ENCODE results near the gene DIP2C. TPM values are rescaled to one million over a fixed set of nuclear protein-coding genes. Genes with fewer than 3 reads are reported as not detected.
"Not testable (repeated sequence)": the region's sequence is repeated elsewhere in the genome, so short reads cannot be mapped to it uniquely, and the experiment has no call there.

Gene DIP2C
- total RNA-seq, 2 donors from 2014 or later = 21.6 to 30.5 TPM

- intact Hi-C loops (cut with DNase I) = no loop called here
- peak; percentile 70 to 92 for ATAC-seq
- DNase-seq = no peak
Measured at GRCh38 chr10:338171-339037, 351.1 kb downstream of the DIP2C start.

DNA sequence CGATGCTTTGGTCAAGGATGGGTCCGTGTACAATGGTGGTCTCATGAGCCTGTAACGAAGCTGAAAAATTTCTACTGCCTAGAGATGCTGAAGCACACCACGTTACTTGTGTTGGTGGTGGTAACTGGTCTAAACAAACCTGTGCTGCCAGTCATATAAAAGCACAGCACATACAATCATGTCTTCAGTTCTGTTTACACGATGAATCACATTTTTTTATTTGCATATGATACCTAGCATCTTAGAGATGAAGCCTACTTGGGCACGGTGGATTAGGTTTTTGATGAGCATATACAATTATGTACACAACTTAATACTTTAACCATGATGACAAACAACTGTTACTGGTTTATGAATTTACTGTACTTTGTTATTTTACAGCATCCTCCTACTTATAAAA, 353.2 kb downstream of the DIP2C start:
- DNase-seq = no peak
- no peak for ATAC-seq
- intact Hi-C loops (cut with DNase I) = no loop called here

DNA sequence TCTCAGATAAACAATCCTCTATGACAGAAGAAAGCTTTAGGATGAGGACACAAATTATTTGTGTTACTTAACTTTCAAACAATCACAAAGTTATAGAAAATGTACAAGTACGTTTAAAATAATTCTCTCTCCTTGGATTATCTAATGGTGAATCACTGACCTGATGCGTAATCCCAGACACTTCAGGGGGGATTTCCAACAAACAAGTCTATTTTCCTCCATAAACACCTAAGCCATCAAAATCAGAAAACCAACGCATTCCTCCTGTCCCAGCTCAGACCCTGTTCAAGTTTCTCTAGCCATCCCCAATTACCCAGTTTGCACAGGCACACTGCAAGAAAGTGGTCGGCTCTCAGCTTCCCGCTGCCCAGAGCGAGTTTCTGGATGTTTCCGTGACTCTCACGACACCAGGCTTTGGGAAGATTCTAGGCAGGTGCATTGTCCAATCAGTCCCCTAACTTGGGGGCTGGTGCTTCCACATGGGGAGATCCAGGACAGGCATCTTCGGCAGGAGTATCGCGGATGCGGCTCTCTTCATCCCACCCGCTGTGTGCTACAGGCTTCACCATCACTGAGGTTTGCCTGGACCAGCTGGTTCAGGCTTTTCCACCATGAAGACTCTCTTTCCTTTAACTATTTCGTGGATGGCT, 354.2 kb downstream of the DIP2C start:
- no peak for ATAC-seq
- DNase-seq = no peak
- intact Hi-C loops (cut with DNase I) = no loop called here

DNA sequence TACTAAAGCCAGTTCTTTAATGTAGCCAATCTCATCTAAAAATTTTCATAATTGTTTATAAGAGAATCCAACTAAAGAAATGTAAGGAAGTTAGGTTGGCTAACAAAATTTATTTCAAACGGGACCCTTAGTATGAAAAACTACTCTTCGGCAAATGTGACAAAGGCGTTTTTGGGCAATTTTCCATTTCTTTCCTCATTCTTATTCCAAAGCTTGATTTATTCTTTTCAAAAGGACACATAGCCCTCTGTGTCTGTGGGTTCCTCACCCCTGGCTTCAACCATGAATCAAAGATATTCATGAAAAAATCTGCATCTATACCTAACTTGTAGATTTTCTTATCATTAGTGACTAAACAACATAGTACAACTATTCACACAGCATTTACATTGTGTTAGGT, 358.3 kb downstream of the DIP2C start:
- no peak for DNase-seq
- ATAC-seq = no peak
- intact Hi-C loops (cut with DNase I) = no loop called here

DNA sequence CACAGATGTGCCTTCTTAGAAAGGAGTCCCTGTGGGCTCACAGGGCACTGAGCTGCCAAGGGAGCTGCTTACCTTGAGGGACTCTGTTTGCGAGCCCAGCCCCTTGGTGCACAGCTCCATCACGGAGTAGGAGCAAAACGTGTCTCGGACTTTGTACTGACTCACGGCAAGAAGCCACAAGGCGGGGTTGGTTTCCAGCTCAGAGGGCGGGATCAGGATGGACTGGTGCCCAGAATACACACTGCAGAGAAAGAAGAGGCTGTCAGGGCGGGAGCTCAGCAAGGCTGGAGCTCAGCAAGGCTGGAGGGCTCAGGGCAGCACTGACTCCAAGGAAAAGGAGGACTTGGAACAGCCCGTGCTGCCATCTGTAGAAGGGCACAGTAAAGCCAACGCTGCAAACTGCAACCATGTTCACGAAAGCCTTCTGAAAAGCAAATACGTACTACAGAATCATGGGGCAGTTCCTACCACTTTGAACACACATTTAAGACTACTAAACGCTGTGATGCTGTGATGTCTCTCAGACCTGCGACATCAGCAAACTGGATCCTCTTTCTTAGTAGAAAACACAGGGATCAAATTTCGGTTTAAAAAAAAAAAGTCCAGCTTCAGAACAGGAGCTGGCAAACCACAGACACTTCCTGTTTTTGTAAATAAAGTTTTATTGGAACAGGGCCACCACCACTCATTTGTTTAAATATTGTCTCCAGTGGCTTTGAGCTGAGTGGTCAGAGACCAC, 359.9 kb downstream of the DIP2C start:
- DNase-seq (peak; percentile 87), ATAC-seq (peak; percentile 94 to 97)
- intact Hi-C loops (cut with DNase I) = no loop called here

DNA sequence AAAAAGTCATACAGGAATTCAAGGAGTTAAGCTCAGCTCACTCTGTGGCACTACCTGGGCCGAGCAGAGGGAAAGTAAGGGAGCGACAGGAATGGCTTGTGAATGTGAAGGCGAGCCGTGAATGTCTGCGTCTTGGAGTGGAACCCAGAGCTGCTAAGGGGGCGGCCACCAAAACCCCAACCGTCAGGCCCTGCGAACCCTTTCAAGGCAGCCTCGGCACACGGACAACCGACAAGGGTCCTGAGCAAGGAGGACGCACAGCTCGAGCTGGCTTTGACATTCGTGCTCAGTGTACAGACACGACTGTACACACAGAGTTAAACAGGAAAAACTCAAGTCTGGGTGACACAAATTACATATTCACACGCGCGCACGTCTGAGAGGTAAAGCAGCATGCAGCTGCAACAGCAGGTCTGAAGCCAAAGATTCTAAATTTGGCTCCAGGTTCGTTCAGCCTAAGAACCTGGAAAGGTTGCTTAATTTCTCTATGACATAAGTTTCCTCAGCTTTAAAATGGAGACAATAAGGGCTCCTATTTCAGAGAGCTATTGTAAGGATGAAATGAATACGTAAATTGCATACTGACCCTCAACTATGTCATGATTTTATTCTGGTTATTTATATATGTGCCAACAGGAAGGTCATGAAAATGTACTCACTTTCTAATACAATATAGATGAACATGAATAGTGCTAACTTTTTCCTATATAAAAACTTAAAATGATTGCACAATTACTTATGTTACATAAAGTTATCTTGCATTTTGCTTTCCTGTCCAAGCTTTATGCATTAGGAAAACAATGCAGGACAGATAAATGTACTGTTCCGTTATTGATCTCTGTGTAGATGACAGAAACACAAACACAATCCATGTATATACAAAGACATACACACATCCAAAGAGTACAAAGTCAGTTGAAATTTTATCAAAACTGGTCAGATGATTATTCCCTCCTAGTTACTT, 361.3 kb downstream of the DIP2C start:
- DNase-seq = no peak
- intact Hi-C loops (cut with DNase I) = no loop called here

GRCh38 chr10:326894-327635, 362.4 kb downstream of the DIP2C start:
- intact Hi-C loops (cut with DNase I) = no loop called here
- DNase-seq = no peak

More for the DNA sequence above, 361.3 kb downstream of the DIP2C start:
- ATAC-seq = no peak

GRCh38 chr10:326350-326749, 363.1 kb downstream of the DIP2C start:
- intact Hi-C loops (cut with DNase I) = no loop called here
- DNase-seq = no peak
- ATAC-seq = no peak

More at GRCh38 chr10:326894-327635, 362.4 kb downstream of the DIP2C start:
- ATAC-seq = no peak

DNA sequence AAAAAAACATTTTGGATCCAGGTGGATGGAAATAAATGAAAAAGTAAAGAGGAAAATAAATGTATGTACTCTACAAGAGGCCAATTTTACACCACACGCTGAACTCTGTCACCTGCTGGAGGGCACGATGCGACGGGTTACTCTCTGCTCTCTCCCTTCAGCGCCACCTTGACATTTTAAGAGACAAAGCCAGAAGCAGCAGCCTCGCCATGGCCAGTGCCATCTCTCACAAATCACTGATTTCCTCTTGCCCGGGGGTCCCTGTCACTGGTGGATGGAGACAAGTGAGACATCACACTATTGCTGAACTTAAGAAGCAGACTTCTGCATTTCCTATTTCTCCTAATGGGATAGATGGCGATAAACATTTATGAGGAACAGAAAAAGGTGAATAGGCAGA, 364.2 kb downstream of the DIP2C start:
- no peak for ATAC-seq
- intact Hi-C loops (cut with DNase I) = no loop called here
- DNase-seq = no peak

GRCh38 chr10:324593-324992, 364.9 kb downstream of the DIP2C start:
- no peak for DNase-seq
- ATAC-seq = no peak
- intact Hi-C loops (cut with DNase I) = no loop called here

DNA sequence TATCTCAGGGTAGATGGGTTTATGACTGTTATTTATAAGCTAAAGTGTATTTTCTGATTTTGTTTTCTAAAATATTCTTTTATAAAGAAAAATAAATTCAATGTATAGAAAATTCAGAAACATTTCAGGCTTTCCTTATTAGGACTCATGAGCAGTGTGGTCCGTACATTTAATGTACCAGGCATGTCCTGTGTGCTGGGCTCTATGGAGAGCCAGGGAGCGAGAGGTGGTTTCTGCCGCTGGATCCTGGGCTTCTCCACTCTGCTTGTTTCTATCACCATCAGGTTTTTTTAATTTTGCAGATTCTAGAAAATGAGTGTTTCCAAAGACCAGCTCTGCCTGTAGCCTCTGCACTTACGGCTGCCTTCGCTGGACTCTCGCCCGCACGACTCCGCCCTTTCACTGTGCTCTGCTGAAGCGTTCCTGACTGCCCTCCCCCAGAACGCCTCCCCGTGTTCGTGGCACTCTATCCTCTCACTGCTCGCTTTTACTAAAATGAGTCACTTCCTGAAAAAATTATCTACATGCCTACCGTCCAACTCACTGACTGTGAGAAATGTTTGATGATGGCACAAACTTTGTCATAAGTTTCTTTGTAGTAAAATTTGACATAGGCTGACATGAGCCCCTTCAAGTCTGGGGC, 365.7 kb downstream of the DIP2C start:
- DNase-seq (peak; percentile 86), ATAC-seq (peak; percentile 98 to 99)
- intact Hi-C loops (cut with DNase I) = no loop called here

DNA sequence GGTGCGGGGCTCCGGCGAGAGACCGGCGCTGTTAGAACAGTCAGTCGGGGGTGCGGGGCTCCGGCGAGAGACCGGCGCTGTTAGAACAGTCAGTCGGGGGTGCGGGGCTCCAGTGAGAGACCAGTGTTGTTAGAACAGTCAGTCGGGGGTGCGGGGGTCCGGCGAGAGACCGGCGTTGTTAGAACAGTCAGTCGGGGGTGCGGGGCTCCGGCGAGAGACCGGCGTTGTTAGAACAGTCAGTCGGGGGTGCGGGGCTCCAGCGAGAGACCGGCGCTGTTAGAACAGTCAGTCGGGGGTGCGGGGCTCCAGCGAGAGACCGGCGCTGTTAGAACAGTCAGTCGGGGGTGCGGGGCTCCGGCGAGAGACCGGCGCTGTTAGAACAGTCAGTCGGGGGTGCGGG, 366.4 kb downstream of the DIP2C start:
- DNase-seq; intact Hi-C loops (cut with DNase I); ATAC-seq: not testable (repeated sequence)

DNA sequence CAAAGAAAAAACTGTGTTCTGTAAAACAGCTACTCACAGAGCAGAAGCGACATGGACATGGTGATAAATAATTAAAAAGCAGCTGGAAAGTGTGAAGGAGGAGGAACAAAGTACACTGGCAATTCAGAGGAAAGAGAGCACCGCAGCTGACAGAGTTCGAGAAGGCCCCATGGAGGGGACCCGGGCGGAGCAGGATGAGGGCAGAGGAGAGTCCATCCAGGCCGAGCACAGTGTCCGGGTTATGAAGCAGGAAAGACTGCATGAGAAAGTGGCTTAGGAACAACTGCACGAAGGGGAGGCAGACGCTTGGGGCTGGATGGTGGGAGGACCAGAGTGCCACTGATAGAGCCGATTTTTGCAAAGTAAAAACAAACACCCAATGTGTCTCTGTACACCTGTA, 368.7 kb downstream of the DIP2C start:
- intact Hi-C loops (cut with DNase I) = no loop called here
- DNase-seq (no peak), ATAC-seq (no peak)

DNA sequence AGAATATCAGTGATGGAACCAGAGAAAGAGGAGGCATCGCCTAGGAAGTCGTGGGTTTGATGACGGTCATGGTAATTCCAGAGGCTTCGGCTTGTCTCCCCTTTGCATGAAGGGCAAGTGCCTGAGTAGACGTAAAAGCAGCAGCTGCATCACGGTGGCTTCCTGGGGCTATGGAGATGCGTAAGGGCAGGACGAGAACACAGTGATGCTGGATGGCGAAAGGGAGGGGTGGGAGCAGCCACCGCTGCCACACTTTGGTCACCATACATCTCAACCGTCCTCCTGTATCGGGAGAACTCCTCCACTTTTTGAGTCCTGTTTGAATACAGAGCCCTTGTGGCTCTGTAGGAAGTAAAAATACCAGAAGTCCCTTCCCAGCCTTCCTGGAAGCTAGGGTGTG, 371.5 kb downstream of the DIP2C start:
- intact Hi-C loops (cut with DNase I) = no loop called here
- no peak for DNase-seq
- no peak for ATAC-seq

- peak; percentile 54 for DNase-seq
- ATAC-seq = peak; percentile 84 to 89
- intact Hi-C loops (cut with DNase I) = no loop called here
Measured at GRCh38 chr10:317271-317769, 372.1 kb downstream of the DIP2C start.

- ATAC-seq (peak; percentile 22 to 69), DNase-seq (no peak)
- intact Hi-C loops (cut with DNase I) = no loop called here
Measured at GRCh38 chr10:316390-316789, 373.1 kb downstream of the DIP2C start.

DNA sequence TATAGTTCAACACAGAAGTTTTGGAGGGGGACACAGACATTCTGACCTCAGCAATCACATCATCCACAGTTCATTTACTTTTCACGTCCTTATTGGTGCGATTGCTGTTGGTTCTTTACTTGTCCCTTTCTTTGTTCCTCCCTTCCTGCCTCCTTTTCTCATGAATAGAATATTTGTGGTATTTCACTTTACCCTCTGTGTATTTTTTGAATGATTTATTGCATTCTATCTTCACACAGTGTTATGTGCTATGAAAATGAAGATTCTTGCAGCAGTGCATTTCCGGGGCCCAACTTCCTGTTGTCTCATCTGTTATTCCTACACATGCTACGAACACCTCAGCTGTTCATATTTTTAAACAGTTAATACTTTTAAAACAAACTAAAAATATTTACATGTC, 374.6 kb downstream of the DIP2C start:
- intact Hi-C loops (cut with DNase I) = no loop called here
- DNase-seq = no peak

GRCh38 chr10:314381-314780, 375.1 kb downstream of the DIP2C start:
- intact Hi-C loops (cut with DNase I) = no loop called here
- no peak for DNase-seq
- ATAC-seq = no peak

More for the DNA sequence above, 374.6 kb downstream of the DIP2C start:
- ATAC-seq = no peak
